ENCODE results near the gene TMEM217. TPM values are rescaled to one million over a fixed set of nuclear protein-coding genes. Genes with fewer than 3 reads are reported as not detected.
A peak's percentile ranks its signal among the peaks of the same experiment; 100 is the strongest.

TMEM217 gene
- total RNA-seq, 2 donors from 2014 or later: 0.95 to 1.6 TPM

GRCh38 chr6:37176268-37177076 is 81.5 kb downstream of the TMEM217 start:
- Histone ChIP-seq H3K27ac (ENCODE audit: low read depth, low read length) (no peak overlapping the region), H3K9me3 (ENCODE audit: control insufficient read depth, low read length) (no peaks in the 10 kb centered on the region), H3K4me1 (ENCODE audit: control insufficient read depth, insufficient read depth, low read length) (peaks cover 2% of the 10 kb centered on the region), H3K9ac (ENCODE audit: extremely low read depth, low read length, poor library complexity, severe bottlenecking) (no peak overlapping the region), H3K27me3 (ENCODE audit: control insufficient read depth, insufficient read depth, low read length, poor library complexity, severe bottlenecking) (no peaks in the 10 kb centered on the region), H3K4me3 (ENCODE audit: low read length) (no peak overlapping the region), H3K36me3 (ENCODE audit: control insufficient read depth, insufficient read depth, low read length) (peaks cover 41% of the 10 kb centered on the region)
- WGBS, 2 experiments (ENCODE audit: insufficient coverage in 1 of 2, insufficient read length in 1 of 2): 93 to 94% methylated on average over 9 to 14 of the region's 15 CpGs
- no peak overlapping the region for H3K4me3 Mint-ChIP-seq
- no peak for TF ChIP-seq CTCF (conservative IDR thresholded peaks at IDR 0.05)
- DNase-seq: peak; percentile 80
- H3K9me3 Mint-ChIP-seq: no peaks in the 10 kb centered on the region
- H3K4me1 Mint-ChIP-seq: peaks cover 11% of the 10 kb centered on the region
- H3K36me3 Mint-ChIP-seq (ENCODE audit: low read depth): peaks cover 31% of the 10 kb centered on the region
- H3K27me3 Mint-ChIP-seq (ENCODE audit: insufficient read depth): no peaks in the 10 kb centered on the region
- no peak overlapping the region for H3K27ac Mint-ChIP-seq

- Histone ChIP-seq H3K27ac (ENCODE audit: low read depth, low read length) (no peak overlapping the region), H3K4me3 (ENCODE audit: low read length) (no peak overlapping the region), H3K9me3 (ENCODE audit: control insufficient read depth, low read length) (no peaks in the 10 kb centered on the region), H3K9ac (ENCODE audit: extremely low read depth, low read length, poor library complexity, severe bottlenecking) (no peak overlapping the region), H3K36me3 (ENCODE audit: control insufficient read depth, insufficient read depth, low read length) (peaks cover 47% of the 10 kb centered on the region), H3K27me3 (ENCODE audit: control insufficient read depth, insufficient read depth, low read length, poor library complexity, severe bottlenecking) (no peaks in the 10 kb centered on the region), H3K4me1 (ENCODE audit: control insufficient read depth, insufficient read depth, low read length) (peaks cover 2% of the 10 kb centered on the region)
- Mint-ChIP-seq H3K27me3 (ENCODE audit: insufficient read depth) (no peaks in the 10 kb centered on the region), H3K27ac (no peak overlapping the region), H3K9me3 (no peaks in the 10 kb centered on the region), H3K36me3 (ENCODE audit: low read depth) (peaks cover 33% of the 10 kb centered on the region), H3K4me3 (no peak overlapping the region), H3K4me1 (peaks cover 11% of the 10 kb centered on the region)
- 92 to 94% methylated on average over 16 to 18 of the region's 18 CpGs for WGBS, 2 experiments (ENCODE audit: insufficient coverage in 1 of 2, insufficient read length in 1 of 2)
- no peak for TF ChIP-seq CTCF (conservative IDR thresholded peaks at IDR 0.05)
- no peak for DNase-seq
Measured at GRCh38 chr6:37175332-37176267, 82.3 kb downstream of the TMEM217 start.

GRCh38 chr6:37174515-37175331 is 83.2 kb downstream of the TMEM217 start:
- H3K9me3 ChIP-seq (ENCODE audit: control insufficient read depth, low read length): no peaks in the 10 kb centered on the region
- WGBS, 2 experiments (ENCODE audit: insufficient coverage in 1 of 2, insufficient read length in 1 of 2): 85 to 93% methylated on average over 4 to 10 of the region's 10 CpGs

More at GRCh38 chr6:37174515-37175331, 83.2 kb downstream of the TMEM217 start:
- Mint-ChIP-seq H3K27me3 (ENCODE audit: insufficient read depth) (no peaks in the 10 kb centered on the region), H3K4me3 (no peak overlapping the region), H3K9me3 (no peaks in the 10 kb centered on the region), H3K4me1 (peaks cover 11% of the 10 kb centered on the region), H3K36me3 (ENCODE audit: low read depth) (peaks cover 33% of the 10 kb centered on the region), H3K27ac (no peak overlapping the region)
- no peak for TF ChIP-seq CTCF (conservative IDR thresholded peaks at IDR 0.05)
- H3K27ac ChIP-seq (ENCODE audit: low read depth, low read length): no peak overlapping the region
- no peak overlapping the region for H3K9ac ChIP-seq (ENCODE audit: extremely low read depth, low read length, poor library complexity, severe bottlenecking)
- no peak for DNase-seq
- peak overlapping the region; percentile 35 for H3K4me3 ChIP-seq (ENCODE audit: low read length)
- H3K27me3 ChIP-seq (ENCODE audit: control insufficient read depth, insufficient read depth, low read length, poor library complexity, severe bottlenecking): no peaks in the 10 kb centered on the region
- H3K36me3 ChIP-seq (ENCODE audit: control insufficient read depth, insufficient read depth, low read length): peaks cover 47% of the 10 kb centered on the region
- peaks cover 2% of the 10 kb centered on the region for H3K4me1 ChIP-seq (ENCODE audit: control insufficient read depth, insufficient read depth, low read length)
